Naive thymus-derived CD4-positive, alpha-beta T cell (primary cell): ENCODE results near the gene ASB13. TPM values are rescaled to one million over a fixed set of nuclear protein-coding genes. Genes with fewer than 3 reads are reported as not detected.
"Not testable (repeated sequence)": the region's sequence is repeated elsewhere in the genome, so short reads cannot be mapped to it uniquely, and the experiment has no call there.

ENCODE experiments used
- ATAC-seq: fragments of 150-1000 bp; cut with Tn5 transposase; 2 replicates; pipeline ENCODE4 v1.10.0; 2021; ENCODE audit warnings: mild to moderate bottlenecking, moderate library complexity
- CTCF ChIA-PET: fragments of 350-600 bp; sonication (Branson Sonifier 250); formaldehyde crosslinking; loops from one replicate; lab custom pipeline; 2021; ENCODE audit warnings: antibody characterized with exemption; lab: Charles Lee
- POLR2A ChIA-PET: fragments of 350-600 bp; sonication (Branson Sonifier 250); formaldehyde crosslinking; loops from one replicate; lab custom pipeline; 2021; ENCODE audit warnings: antibody characterized with exemption, inconsistent platforms; lab: Charles Lee
- DNase-seq, 9 donors: peaks; one replicate each; pipeline versions ENCODE4 v3.0.0 to v3.0.0-alpha.2; 2020 to 2022; ENCODE audit warnings: mixed read lengths in 1 of 9
- H3K27ac ChIP-seq: one replicate; pipeline ENCODE4 v1.7.0; 2013; ENCODE audit warnings: mild to moderate bottlenecking, low read depth, low read length, moderate library complexity
- H3K27me3 ChIP-seq, 2 donors: one replicate each; pipeline ENCODE4 v1.7.0; 2013; ENCODE audit warnings: low read length in 2 of 2, mild to moderate bottlenecking in 2 of 2, moderate library complexity in 2 of 2; ENCODE audit not compliant: control insufficient read depth in 2 of 2, insufficient read depth in 2 of 2
- H3K36me3 ChIP-seq, 3 experiments: 1 replicate in 2 of 3; 2 replicates in 1 of 3; pipeline ENCODE4 v1.7.0; 2013; ENCODE audit warnings: low read length in 3 of 3, mild to moderate bottlenecking in 3 of 3, moderate library complexity in 1 of 3; ENCODE audit not compliant: insufficient read depth in 3 of 3, control insufficient read depth in 2 of 3
- H3K4me1 ChIP-seq, 2 donors: one replicate each; pipeline ENCODE4 v1.7.0; 2013; ENCODE audit warnings: low read length in 2 of 2, mild to moderate bottlenecking in 2 of 2, moderate library complexity in 1 of 2; ENCODE audit not compliant: control insufficient read depth in 2 of 2, insufficient read depth in 2 of 2
- H3K4me3 ChIP-seq: 2 replicates; pipeline ENCODE4 v1.7.0; 2013; ENCODE audit warnings: mild to moderate bottlenecking, low read length
- H3K9me3 ChIP-seq, 3 experiments: 1 replicate in 2 of 3; 2 replicates in 1 of 3; pipeline ENCODE4 v1.7.0; 2013; ENCODE audit warnings: low read length in 3 of 3; ENCODE audit not compliant: control insufficient read depth in 2 of 3
- H3K27ac Mint-ChIP-seq, 9 donors: one replicate each; pipeline ENCODE4 v1.8.0; 2020 to 2022; ENCODE audit warnings: mixed read lengths in 9 of 9, mild to moderate bottlenecking in 8 of 9, moderate library complexity in 5 of 9, inconsistent platforms in 2 of 9
- H3K27me3 Mint-ChIP-seq, 5 donors: one replicate each; pipeline ENCODE4 v1.8.0; 2021 to 2022; ENCODE audit warnings: mixed read lengths in 5 of 5, mild to moderate bottlenecking in 1 of 5
- H3K36me3 Mint-ChIP-seq, 5 donors: one replicate each; pipeline ENCODE4 v1.8.0; 2020 to 2022; ENCODE audit warnings: mixed read lengths in 5 of 5, mild to moderate bottlenecking in 3 of 5, inconsistent platforms in 1 of 5
- H3K4me1 Mint-ChIP-seq, 7 donors: one replicate each; pipeline ENCODE4 v1.8.0; 2020 to 2022; ENCODE audit warnings: mixed read lengths in 7 of 7, mild to moderate bottlenecking in 3 of 7, inconsistent platforms in 1 of 7
- H3K4me3 Mint-ChIP-seq, 10 donors: one replicate each; pipeline ENCODE4 v1.8.0; 2020 to 2022; ENCODE audit warnings: mild to moderate bottlenecking in 10 of 10, mixed read lengths in 10 of 10, moderate library complexity in 6 of 10, inconsistent platforms in 2 of 10
- H3K9me3 Mint-ChIP-seq, 11 donors: one replicate each; pipeline ENCODE4 v1.8.0; 2020 to 2022; ENCODE audit warnings: mixed read lengths in 11 of 11, mild to moderate bottlenecking in 4 of 11, inconsistent platforms in 1 of 11, moderate library complexity in 1 of 11
- intact Hi-C, 2 donors: fragments of 100-400 bp; cut with micrococcal nuclease; formaldehyde crosslinking; loops; one replicate each; pipeline ENCODE4 v1.15.1; 2023
- polyA plus RNA-seq, 2 donors: library from polyadenylated mRNA; unstranded; fragments of 300-500 nt; fragmentation: Illumina TruSeq; gene quantifications; one replicate each; pipeline ENCODE4 v1.2.3, GENCODE V29; 2021
- total RNA-seq, 6 experiments: library from RNA in 5 of 6; stranded (reverse) in 5 of 6; gene quantifications; 1 replicate in 5 of 6; 2 replicates in 1 of 6; pipeline ENCODE4 v1.2.3 and lab custom pipeline; 2021 to 2026

The ASB13 gene
- total and polyA plus RNA-seq, 7 experiments from 2014 or later = 8.0 to 23.4 (median 15.7) TPM

DNA sequence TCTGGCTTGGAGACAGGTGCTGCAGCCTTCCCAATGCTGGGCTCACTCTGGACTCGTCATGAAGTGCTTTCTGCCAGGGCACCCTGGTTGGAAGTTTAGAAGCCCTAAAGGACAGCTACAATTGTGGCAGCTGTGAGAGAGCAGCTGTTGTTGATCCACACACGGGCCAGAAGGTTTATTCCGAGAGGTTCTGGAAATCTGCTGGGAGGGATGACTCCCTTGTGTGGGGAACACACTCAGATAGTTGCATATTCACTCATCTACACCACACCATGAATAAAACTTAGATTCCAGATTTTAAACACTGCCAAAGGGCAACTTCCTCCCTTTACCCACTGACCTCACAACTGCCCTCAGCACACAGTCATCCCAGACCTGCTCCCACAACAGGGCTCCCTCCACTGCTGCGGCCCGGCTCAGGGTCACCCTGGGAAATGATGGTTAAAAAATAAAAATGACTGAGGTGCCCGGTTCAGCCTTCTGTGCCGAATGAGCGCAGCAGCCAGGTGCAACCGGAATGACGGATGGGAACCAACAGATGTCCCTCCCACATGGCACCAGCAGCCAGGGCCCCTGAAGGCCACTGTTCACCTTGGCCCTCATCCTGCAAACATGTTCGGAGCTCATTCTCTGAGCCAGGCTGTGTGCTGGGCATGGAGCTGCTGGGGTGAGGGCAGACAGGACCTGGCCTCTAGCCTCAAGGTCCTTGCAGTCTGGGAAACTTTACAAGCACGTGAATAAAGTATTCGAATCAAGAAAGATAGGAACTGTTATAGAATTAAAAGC, 40.2 kb downstream of the ASB13 start:
- Mint-ChIP-seq H3K27ac (no peak overlapping the region), H3K27me3 (peaks cover 0 to 5% (median 4%) of the 10 kb centered on the region in 5 donors), H3K4me3 (no peak overlapping the region), H3K4me1 (peaks cover 5 to 22% (median 16%) of the 10 kb centered on the region in 7 donors), H3K9me3 (no peaks in the 10 kb centered on the region), H3K36me3 (no peaks in the 10 kb centered on the region)
- Histone ChIP-seq H3K4me1 (peaks cover 3 to 10% of the 10 kb centered on the region in 2 donors), H3K27ac (no peak overlapping the region), H3K27me3 (peaks cover 0 to 4% of the 10 kb centered on the region in 2 donors), H3K4me3 (no peak overlapping the region), H3K36me3 (no peaks in the 10 kb centered on the region), H3K9me3 (no peaks in the 10 kb centered on the region)
- POLR2A ChIA-PET = interaction anchor here (8.1 kb wide), 1 partner anchor 182 kb away, joined by 78 read pairs; no protein-coding TSS in a partner anchor
- intact Hi-C loops = loop anchor here (5.0 to 10.0 kb wide), 4 partner anchors 41 to 811 kb away; partner anchors contain the start of genes ASB13 (in 1 of the 2) and TASOR2 (in 1 of the 2)
- DNase-seq (no peak), ATAC-seq (no peak)
- CTCF ChIA-PET = interaction anchor here (0.5 to 13.9 kb wide), 5 partner anchors 60 to 188 kb away, joined by 3 to 340 read pairs (median 3); no protein-coding TSS in a partner anchor

GRCh38 chr10:5624701-5625100, 41.7 kb downstream of the ASB13 start:
- Histone ChIP-seq H3K4me1 (peaks cover 3 to 10% of the 10 kb centered on the region in 2 donors), H3K36me3 (no peaks in the 10 kb centered on the region), H3K4me3 (no peak overlapping the region), H3K27ac (no peak overlapping the region), H3K9me3 (no peaks in the 10 kb centered on the region), H3K27me3 (peaks cover 0 to 4% of the 10 kb centered on the region in 2 donors)
- intact Hi-C loops = loop anchor here (5.0 to 10.0 kb wide), 4 partner anchors 43 to 810 kb away; partner anchors contain the start of genes ASB13 (in 1 of the 2) and TASOR2 (in 1 of the 2)
- ATAC-seq (no peak), DNase-seq (no peak)
- no peaks in the 10 kb centered on the region for H3K9me3 Mint-ChIP-seq
- no peaks in the 10 kb centered on the region for H3K36me3 Mint-ChIP-seq
- H3K4me3 Mint-ChIP-seq = no peak overlapping the region
- ChIA-PET CTCF (interaction anchor here (2.2 to 13.9 kb wide), 2 partner anchors 16 to 182 kb away, joined by 8 to 340 read pairs; no protein-coding TSS in a partner anchor), POLR2A (interaction anchor here (1.3 to 8.1 kb wide), 2 partner anchors 10 to 181 kb away, joined by 3 to 78 read pairs; no protein-coding TSS in a partner anchor)
- H3K27me3 Mint-ChIP-seq = peaks cover 0 to 5% (median 4%) of the 10 kb centered on the region in 5 donors
- no peak overlapping the region for H3K27ac Mint-ChIP-seq
- peaks cover 5 to 16% (median 12%) of the 10 kb centered on the region in 7 donors for H3K4me1 Mint-ChIP-seq

DNA sequence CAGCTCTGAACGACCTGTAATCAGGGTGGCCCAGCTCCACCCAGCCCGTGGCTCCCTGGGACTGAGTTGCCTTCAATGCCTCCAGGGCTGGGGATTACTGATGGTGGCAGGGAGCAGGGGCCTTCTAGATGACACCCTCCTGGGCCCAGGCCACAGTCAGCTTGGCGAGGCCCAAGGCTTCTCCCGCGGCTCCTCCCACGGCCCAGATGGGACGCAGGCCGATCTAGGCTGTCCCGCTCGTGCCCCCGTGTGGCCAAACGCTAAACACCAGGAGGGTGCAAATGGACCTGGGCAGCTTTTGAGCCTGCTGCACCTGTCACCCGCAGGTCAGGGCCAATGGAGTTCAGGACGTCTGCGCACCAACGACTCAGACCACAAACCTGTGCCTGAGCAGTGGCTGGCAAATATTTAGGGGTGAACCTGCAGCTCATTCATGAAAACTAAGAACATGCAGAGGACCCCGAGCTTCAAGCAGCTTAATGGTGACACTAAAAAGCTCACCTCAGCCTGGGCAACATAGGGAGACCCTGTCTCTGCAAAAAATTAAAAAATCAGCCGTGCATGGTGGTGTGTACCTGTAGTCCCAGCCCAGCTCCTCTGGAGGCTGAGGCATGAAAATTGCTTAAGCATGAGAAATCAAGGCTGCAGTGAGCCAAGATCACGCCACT, 43.2 kb downstream of the ASB13 start:
- intact Hi-C loops = loop anchor here (1.0 to 10.0 kb wide), 5 partner anchors 74 to 808 kb away; no protein-coding TSS in a partner anchor
- peak; percentile 96 for ATAC-seq
- peaks cover 0 to 4% (median 0%) of the 10 kb centered on the region in 5 donors for H3K27me3 Mint-ChIP-seq

DNA sequence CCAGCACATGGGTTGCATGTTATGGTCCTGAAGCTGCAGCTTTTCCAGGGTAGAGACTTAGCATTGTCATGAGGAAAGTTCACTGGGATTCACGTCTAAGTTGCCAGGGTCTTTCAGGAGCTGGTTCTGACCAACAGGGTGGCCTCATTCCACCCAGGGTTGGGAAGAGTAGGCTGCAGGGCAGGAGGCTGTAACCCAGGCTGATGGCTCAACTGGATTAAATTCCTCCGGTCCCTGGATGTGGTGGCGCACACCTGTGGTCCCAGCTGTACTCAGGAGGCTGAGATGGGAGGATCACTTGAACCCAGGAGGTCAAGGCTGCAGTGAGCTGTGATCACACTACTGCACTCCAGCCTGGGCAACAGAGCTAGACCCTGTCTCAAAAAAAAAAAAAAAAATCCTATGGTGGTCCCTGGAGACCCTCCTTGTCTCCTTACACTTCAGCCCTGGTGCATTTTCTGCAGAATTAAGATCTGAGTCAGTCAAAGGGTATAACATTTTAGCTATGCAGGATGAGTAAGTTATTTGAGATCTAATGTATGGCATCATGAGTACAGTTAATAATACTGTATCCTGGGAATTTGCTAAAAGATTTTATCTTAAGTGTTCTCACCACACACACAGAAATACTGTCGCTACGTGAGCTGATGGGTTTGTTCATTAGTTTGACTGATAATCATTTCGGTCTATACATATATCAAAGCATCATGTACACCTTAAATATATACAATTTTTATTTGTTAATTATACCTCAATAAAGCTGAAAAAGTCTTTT, 44.0 kb downstream of the ASB13 start:
- Mint-ChIP-seq H3K36me3 (no peaks in the 10 kb centered on the region), H3K27ac (no peak overlapping the region), H3K4me1 (peaks cover 0 to 4% (median 0%) of the 10 kb centered on the region in 7 donors), H3K4me3 (no peak overlapping the region), H3K9me3 (no peaks in the 10 kb centered on the region), H3K27me3 (no peaks in the 10 kb centered on the region)
- DNase-seq = no peak
- H3K9me3 ChIP-seq = no peaks in the 10 kb centered on the region
- no peak overlapping the region for H3K4me3 ChIP-seq
- no peaks in the 10 kb centered on the region for H3K27me3 ChIP-seq
- POLR2A ChIA-PET = interaction anchor here (0.6 to 8.1 kb wide), 10 partner anchors 8 to 494 kb away, joined by 3 to 78 read pairs (median 3); no protein-coding TSS in a partner anchor
- no peaks in the 10 kb centered on the region for H3K4me1 ChIP-seq
- no peaks in the 10 kb centered on the region for H3K36me3 ChIP-seq
- ATAC-seq = no peak
- CTCF ChIA-PET = interaction anchor here (0.6 to 13.9 kb wide), 26 partner anchors 8 to 807 kb away, joined by 3 to 340 read pairs (median 4); no protein-coding TSS in a partner anchor
- intact Hi-C loops = loop anchor here (2.0 to 10.0 kb wide), 3 partner anchors 74 to 808 kb away; no protein-coding TSS in a partner anchor
- H3K27ac ChIP-seq = no peak overlapping the region

More for the DNA sequence above, 43.2 kb downstream of the ASB13 start:
- Histone ChIP-seq H3K27me3 (no peaks in the 10 kb centered on the region), H3K27ac (no peak overlapping the region), H3K9me3 (no peaks in the 10 kb centered on the region), H3K36me3 (no peaks in the 10 kb centered on the region), H3K4me3 (no peak overlapping the region), H3K4me1 (no peaks in the 10 kb centered on the region)
- DNase-seq = peak; percentile 62 to 82 (median 70)
- Mint-ChIP-seq H3K27ac (peak overlapping the region in 1 of 9 donors; percentile 41), H3K4me3 (peak overlapping the region in 1 of 10 donors; percentile 32), H3K9me3 (no peaks in the 10 kb centered on the region), H3K36me3 (no peaks in the 10 kb centered on the region), H3K4me1 (peaks cover 0 to 4% (median 0%) of the 10 kb centered on the region in 7 donors)
- CTCF ChIA-PET = interaction anchor here (0.5 to 13.9 kb wide), 34 partner anchors 10 to 808 kb away, joined by 3 to 340 read pairs (median 4); no protein-coding TSS in a partner anchor
- POLR2A ChIA-PET = interaction anchor here (0.7 to 8.1 kb wide), 9 partner anchors 8 to 184 kb away, joined by 3 to 78 read pairs (median 3); no protein-coding TSS in a partner anchor

DNA sequence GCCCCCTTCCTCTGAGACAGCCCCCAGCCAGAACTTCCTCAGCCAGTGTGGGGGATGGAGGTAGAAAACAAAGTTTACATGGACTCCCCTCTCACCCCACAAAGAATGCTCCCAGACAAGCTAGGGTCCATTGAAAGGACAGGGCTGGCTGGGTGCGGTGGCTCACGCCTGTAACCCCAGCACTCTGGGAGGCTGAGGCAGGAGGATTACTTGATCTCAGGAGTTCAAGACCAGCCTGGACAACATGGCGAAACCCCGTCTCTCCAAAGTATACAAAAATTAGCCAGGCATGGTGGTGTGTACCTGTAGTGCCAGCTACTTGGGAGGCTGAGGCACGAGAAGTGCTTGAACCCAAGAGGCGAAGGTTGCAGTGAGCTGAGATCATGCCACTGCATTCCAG, 45.0 kb downstream of the ASB13 start:
- not testable (repeated sequence) for H3K9me3 Mint-ChIP-seq, H3K27ac ChIP-seq
- POLR2A ChIA-PET = interaction anchor here (1.1 to 8.1 kb wide), 2 partner anchors 9 to 178 kb away, joined by 4 to 78 read pairs; no protein-coding TSS in a partner anchor

More for the DNA sequence above, 45.0 kb downstream of the ASB13 start:
- not testable (repeated sequence) for H3K4me3 Mint-ChIP-seq, H3K9me3 ChIP-seq, H3K27me3 ChIP-seq, H3K27ac Mint-ChIP-seq, H3K4me1 ChIP-seq, DNase-seq, H3K36me3 Mint-ChIP-seq, H3K36me3 ChIP-seq, H3K4me3 ChIP-seq, H3K4me1 Mint-ChIP-seq, H3K27me3 Mint-ChIP-seq, ATAC-seq
- CTCF ChIA-PET = interaction anchor here (0.5 to 13.9 kb wide), 5 partner anchors 9 to 278 kb away, joined by 3 to 340 read pairs (median 6); no protein-coding TSS in a partner anchor
- intact Hi-C loops = loop anchor here (10.0 kb wide), 2 partner anchors 327 to 807 kb away; no protein-coding TSS in a partner anchor
